HG03103 (cell line): ENCODE results near the gene CXCL13.
"Not testable (repeated sequence)": the region's sequence is repeated elsewhere in the genome, so short reads cannot be mapped to it uniquely, and the experiment has no call there.

ENCODE experiments used
- ATAC-seq: cut with Tn5 transposase; IDR thresholded peaks from one replicate; pipeline ENCODE4 v1.9.1; 2021; ENCODE audit warnings: low read depth; ENCODE audit not compliant: unreplicated experiment

Gene CXCL13, protein sequence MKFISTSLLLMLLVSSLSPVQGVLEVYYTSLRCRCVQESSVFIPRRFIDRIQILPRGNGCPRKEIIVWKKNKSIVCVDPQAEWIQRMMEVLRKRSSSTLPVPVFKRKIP

DNA sequence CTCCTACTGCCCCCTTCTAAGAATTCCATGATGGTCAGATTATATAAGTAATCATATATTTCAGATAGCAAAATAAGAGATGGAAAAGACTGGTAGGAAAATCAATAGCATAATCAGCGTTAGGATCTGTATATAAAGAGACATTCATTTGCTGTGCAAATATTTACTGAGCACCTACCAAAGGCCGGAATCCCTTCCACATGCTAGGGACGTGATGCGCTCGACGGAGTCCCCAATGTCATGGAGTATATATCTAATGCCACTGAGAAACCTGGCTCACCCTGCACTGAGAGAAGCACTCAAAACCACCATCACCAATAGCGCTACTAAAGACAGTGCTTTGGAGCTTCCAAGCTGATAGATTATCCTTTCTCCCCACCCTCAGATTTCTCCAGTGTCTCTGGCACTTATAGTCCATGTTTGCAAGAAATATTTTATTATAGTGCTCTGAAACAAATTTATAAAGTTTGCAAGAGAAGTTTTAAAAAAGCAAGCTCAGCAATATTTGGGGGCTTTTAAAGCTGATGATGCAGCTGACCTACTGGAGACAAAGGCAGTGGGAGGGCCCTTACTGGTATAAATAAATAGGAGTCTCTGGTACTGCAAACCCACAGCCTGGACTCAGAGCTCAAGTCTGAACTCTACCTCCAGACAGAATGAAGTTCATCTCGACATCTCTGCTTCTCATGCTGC, at the start of gene CXCL13:
CXCL13 (plus strand) TSS at position 611 of the 693 bp plus-strand sequence; CDS start at position 657, 46 bp downstream.
- no peak for ATAC-seq

DNA sequence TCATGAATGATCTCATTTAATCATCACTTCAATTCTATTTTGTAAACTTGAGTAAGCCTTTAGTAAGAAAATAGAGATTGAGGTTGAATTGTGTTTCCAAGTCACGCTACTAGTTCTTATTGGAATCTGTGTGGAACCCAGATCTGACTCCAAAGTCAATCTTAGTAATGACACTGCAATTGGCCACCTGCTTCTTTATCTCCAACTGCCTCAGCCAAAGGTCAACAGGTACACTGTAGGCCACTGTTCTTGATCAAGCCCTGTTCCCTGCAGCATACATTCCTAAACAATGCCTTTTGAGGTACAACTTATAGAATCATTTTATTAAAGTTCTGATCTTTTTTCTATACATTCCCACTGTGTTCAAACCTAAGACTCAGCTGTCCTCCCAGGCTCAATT, 45.5 kb upstream of the CXCL13 start:
- no peak for ATAC-seq

DNA sequence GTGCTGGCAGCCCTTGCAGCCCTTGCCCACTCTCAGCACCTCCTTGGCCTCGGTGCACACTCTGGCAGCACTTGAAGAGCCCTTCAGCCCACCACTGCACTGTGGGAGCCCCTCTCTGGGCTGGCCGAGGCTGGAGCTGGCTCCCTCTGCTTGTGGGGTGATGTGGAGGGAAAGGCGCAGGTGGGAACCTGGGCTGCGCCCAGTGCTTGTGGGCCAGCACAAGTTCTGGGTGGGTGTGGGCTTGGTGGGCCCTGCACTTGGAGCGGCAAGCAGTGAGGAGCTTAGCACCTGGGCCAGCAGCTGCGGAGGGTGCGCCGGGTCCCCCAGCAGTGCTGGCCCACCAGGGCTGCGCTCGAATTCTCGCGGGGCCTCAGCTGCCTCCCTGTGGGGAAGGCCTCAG, 43.9 kb upstream of the CXCL13 start:
- ATAC-seq, result not testable (repeated sequence)

DNA sequence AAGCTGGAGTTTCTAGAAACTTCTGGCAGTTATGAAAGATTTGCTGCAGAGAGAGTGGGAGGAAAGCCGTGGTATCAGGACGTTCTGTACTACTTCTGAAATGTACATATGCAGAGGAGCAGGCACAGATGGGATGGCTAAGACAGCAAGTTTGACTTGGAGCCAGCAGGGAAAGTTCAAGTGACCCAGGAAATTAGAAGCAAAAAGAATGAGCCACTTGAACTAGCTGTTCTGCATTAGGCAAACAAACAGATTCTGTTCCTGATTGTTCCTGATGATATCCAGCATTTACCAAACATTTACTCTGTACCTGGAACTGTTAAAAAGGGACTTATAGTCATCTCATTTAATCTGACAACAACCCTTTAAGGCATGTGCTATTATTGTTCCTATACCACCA, 41.4 kb upstream of the CXCL13 start:
- ATAC-seq, result no peak

DNA sequence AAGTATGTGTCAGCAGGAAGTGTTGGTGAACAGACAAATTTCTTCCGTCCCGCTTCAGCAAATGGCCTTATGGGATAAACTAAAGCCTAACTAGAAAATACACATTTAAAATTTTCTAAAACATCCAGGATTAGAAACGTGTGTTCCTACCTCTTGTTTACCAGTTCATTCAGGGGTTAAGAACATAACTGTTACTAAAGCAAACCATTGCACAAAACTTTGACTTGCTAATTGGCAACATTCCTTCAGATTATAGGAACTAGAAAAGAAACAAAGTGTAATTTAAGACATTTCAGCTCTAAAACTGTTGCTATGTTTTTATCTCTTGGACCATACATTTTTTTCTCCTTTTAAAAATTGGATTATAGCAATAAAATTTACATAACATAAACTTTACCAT, 39.5 kb upstream of the CXCL13 start:
- no peak for ATAC-seq

DNA sequence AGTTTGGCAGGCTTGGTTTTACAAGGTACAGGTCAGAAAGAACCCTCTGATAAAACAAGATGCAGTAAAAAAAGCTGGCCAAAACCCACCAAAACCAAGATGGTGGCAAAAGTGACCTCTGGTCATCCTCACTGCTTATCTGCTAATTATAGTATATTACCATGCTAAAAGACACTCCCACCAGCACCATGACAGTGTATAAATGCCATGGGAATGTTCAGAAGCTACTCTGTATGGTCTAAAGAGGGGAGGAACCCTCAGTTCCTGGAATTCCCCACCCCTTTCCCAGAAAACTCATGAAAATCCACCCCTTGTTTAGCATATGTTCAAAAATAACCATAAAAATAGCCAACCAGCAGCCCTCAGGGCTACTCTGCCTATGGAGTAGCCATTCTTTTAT, 38.1 kb upstream of the CXCL13 start:
- no peak for ATAC-seq

DNA sequence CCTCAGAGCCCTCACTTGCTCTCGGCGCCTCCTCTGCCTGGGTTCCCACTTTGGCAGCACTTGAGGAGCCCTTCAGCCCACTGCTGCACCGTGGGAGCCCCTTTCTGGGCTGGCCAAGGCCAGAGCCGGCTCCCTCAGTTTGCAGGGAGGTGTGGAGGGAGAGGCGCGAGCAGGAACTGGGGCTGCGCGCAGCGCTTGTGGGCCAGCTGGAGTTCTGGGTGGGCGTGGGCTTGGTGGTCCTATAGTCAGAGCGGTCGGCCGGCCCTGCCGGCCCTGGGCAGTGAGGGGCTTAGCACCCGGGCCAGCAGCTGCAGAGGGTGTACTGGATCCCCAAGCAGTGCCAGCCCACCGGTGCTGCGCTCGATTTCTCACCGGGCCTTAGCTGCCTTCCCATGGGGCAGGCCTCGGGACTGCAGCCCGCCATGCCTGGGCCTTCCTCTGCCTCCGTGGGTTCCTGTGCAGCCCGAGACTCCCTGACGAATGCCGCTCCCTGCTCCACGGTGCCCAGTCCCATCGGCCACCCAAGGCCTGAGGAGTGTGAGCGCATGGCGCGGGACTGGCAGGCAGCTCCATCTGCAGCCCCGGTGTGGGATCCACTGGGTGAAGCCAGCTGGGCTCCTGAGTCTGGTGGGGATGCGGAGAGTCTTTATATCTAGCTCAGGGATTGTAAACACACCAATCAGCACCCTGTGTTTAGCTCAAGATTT, 35.0 kb upstream of the CXCL13 start:
- not testable (repeated sequence) for ATAC-seq

DNA sequence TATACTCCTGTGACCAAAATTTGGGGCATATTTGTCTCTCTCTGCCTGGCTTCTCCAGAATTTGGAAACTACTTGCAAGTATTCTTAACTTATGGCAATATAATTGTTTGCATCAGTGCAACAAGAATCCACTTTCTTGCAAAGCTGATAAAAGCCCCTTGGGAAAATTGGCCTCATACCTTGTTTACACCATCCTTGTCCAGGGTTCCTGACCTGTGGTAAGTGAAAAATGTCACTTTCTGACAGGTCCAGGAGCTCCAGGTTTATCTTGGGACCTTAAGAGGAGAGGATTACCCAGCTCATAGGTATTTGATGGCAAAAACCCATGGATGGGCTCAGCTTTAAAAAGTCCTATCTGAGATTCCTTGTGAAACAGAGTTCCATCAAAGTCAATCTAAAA, 29.3 kb upstream of the CXCL13 start:
- no peak for ATAC-seq

DNA sequence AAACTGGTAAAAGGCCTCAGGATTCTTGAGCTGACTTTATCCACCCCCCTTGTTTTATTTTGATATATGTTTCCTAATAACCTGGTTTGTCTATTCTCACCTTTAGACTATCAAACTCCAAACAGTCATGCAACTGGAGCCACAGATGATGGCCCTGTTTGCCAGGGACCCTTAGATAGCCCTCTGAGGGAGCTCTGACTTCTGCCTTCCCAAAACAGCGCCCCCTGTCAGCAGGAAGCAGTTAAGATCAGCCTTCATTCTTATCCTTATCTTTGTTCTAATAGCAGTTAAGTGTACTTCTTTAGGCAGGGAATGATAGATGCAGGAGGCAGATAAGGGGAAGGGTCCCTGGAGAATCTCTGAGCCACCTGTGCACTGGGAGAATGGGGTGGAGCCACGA, 27.5 kb upstream of the CXCL13 start:
- ATAC-seq, result no peak

DNA sequence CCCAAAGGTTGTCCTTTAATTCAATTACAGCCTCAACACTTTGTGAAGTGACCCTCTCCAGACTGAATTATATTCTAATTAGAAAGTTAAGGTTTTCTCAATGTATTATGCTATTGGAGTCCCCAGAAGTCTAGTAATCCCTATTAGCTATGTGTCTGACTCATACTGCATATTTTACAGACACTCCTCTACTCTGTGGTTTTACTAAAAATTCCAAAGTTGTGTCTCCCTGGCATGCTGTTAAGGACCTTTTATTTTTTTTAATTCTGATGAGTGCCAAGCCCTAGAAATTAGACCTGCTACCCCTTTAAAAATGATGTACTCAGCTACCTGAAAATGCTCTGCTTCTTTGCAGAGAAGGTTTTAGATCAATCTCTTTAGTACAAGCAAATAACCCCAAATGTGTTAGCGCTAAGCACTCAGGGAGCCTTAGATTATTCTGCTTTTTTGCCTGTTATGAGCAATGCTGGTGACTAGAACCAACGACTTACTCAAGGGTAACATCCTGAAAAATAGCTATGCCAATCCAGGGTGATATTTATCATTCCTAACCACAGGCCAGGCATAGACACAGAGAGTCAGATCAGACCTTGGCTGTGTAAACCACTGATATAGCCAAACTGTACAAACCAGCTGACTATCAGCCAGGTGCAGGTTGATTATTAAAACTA, 26.1 kb upstream of the CXCL13 start:
- no peak for ATAC-seq

DNA sequence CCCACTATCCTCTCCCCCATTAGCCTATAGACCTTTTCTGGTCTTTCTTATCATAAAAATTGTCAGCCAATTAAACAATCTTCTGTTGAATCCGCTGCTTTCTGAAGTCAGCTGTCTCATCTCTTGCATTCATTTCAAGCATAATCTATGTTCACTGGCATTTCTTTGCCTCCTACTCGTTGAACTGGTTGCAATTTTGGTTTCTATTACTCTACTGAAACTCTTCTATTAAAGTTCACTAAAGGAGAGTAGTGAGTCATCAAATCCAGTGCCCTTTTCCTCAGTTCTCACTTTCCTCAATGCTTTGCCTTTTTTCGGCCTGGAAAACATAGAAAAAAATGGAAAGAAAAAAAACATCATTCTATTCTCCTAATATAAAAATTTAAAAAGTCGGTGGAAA, 23.9 kb upstream of the CXCL13 start:
- ATAC-seq, result no peak

DNA sequence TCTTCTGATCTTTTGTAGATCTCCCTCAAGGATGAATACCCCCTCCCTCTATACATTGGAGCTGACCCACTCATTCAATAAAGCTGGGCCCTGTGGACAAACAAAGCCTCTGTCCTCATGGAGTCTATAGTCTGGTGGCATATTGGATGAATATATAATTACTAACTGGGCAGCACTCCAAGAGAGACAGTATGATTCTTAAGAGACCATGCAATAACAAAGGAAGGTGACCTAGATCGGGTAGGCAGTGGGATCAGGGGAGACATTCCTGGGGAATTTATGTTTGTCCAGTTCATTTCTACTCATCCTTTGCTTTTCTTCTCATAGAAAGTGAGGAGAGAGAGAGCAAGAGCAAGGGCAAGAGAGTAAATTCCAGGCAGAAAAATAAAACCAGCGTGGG, 23.5 kb upstream of the CXCL13 start:
- ATAC-seq, result no peak

DNA sequence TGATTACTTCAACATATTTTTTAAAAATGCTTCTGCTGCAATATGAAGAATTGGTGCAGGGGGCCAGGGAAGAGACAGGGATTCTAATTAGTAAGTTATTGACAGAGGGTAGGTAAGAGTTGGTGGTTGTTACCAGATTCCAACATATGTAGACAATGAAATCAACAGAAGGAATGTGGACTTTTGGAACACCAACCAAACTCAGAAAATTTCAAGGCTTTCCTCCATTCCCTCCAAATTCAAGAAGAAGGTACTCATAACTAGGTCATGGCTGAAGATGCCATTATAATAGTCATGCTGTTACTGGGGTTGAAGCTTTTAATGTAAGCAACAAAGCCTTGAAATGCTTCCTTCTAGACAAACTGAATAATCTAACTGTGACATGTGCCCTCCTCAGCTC, 22.9 kb upstream of the CXCL13 start:
- no peak for ATAC-seq

DNA sequence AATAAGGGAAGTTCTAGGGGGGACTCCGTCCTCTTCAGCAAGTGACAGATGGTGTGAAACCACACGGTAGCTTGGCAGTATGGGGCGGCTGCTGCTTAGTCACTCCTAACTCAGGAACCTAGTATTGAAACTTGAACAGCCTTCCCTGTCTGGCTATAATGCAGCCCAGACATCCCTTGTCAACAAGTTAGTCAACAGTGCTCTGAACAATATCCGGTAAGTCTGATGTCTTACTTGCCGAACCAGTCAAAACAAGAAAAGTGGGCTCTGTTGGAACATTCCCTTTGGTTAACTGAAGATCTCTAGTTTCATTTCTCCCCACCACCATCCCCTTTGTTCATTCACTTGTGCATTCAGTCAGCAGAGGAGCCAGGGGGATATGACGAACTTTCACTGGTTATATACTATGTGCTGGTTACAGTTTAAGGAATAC, 18.7 kb upstream of the CXCL13 start:
- ATAC-seq, result peak; percentile 97

DNA sequence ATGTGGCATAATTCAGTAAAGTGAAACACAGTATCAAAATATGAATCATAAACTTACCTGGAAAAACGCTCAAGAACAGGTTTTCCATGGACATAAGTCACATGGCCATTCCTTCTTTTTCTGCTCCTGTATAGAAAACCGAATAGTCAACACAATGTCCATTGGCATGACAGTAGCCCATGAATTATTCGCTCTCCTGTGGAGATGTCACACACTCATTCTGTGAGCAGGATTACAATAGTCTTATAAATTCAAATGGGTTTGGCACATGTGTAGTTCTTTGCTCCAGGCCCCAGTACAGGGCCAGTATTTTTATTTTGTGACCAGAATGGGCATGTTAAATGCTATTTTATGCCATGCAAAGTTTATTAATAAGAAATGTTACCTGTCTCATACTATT, 15.1 kb upstream of the CXCL13 start:
- ATAC-seq, result no peak

DNA sequence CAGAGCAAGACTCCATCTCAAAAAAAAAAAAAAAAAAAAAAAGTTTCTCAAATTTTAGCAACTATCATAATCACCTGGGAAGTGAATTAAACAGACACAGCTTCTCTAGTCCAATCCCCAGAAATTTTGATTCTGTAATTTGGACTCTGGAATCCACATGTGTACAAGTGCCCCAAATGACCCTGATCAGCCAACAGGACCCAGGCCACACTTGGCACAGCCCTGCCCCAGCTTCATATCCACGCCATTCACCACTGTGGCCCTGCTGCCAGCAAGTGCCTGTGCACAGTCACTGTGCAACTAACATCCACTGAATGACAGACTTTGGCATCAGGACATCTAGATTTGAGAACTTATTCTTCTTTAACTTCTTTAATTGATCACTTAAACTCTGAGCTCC, 14.1 kb upstream of the CXCL13 start:
- ATAC-seq, result no peak

DNA sequence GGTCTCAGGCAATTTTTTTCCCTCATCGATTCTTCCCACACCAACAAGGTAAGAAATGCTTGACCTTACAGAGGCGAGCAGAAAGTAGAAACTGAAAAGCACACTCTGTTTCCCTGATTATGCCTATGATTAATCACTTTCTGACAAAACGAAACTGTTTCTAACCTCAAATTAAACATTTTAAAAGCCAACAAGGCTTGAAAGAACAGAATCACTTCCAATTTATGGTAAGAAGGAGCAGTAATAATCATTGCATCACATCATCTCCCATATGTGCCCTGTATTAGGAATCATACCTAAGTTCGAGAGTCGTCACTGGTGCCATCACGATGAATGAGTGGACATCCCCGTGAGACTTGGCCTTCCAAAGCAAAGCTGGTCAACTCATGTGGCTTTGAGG, 12.5 kb upstream of the CXCL13 start:
- ATAC-seq, result no peak

DNA sequence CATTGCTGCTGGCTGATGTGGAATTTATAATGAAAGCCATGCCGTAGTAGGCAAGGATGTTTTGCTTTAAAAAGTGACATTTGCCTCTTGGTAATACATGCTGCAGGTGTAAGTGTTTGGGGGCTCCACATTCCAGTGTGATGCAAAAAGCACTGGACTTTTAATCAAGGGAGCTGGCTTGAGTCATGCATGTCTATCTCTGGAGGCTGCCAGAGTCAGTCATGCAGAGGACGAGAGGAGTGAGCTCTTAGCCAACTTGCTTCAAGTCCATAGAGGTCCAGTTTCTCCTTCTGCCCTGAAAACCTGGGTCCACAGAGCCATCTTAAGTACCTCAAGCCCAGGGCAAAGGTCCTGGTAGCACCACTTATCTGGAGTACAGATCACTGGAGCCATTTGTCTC, 11.6 kb upstream of the CXCL13 start:
- ATAC-seq, result no peak

DNA sequence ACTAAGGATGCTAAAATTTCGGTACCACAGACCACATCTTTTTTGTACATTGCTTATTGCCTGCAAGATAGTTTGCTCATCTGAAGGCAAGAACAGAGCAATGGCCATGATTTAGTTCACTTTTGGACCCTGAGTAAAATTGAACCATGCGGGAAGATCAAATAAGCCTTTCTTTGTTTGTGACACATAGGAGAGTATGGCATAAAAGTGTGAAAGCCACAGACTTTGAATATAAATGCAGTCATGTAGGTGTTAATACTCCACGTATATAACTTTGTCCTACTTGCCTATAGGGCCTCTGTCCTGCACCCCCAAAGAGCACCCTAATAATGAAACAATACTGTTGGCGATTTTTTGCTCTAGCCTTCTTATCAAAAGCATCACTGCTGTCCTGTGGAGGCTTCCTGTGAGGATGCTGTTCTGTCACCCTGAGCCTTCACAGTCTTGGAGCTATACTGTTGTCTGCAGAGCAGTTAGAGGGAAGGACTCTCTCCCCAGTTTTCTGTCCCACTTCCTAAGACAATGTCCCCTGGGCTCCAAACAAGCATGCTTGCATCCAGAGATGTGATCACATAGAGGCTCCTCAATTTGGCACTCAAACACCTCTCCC, 10.2 kb upstream of the CXCL13 start:
- no peak for ATAC-seq

DNA sequence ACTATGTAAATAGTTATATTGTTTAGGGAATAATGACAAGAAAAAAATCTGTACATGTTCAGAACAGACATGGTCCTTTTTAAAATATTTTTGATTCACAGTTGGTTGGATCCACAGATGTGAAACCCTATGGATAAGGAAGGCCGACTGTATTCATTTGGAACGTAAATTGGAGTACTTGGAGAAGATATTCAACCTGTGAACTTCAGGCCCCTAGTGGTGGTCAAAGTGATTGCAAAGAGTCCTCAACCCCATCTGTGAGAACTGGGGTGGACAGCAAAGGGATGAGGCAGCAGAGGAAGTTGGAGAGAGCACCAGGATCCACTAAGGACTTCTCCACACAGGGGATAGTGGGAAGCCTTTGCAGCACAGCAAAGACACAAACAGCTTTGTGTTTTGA, 6.2 kb upstream of the CXCL13 start:
- peak; percentile 49 for ATAC-seq
